Measurements from ENCODE around the gene DSPP. TPM values are rescaled to one million over a fixed set of nuclear protein-coding genes. Genes with fewer than 3 reads are reported as not detected.
"Not testable (repeated sequence)": the region's sequence is repeated elsewhere in the genome, so short reads cannot be mapped to it uniquely, and the experiment has no call there.

Gene DSPP
- total RNA-seq, 3 donors from 2014 or later: not detected

GRCh38 chr4:87567191-87567590 is 41.1 kb upstream of the DSPP start:
- ATAC-seq (no peak), DNase-seq (no peak)
- Histone ChIP-seq H3K4me1 (ENCODE audit: low read depth) (no peaks in the 10 kb centered on the region), H3K9me3 (no peaks in the 10 kb centered on the region), H3K4me3 (no peak overlapping the region), H3K36me3 (ENCODE audit: low read depth) (no peaks in the 10 kb centered on the region)
- intact Hi-C loops (cut with DNase I, micrococcal nuclease): no loop called here
- TF ChIP-seq CTCF (IDR thresholded peaks at IDR 0.05): no peak

GRCh38 chr4:87570290-87570805 is 38.0 kb upstream of the DSPP start:
- H3K4me3 ChIP-seq: no peak overlapping the region
- no peak for ATAC-seq
- no peak for TF ChIP-seq CTCF (IDR thresholded peaks at IDR 0.05)

GRCh38 chr4:87574376-87574775 is 34.0 kb upstream of the DSPP start:
- H3K36me3 ChIP-seq (ENCODE audit: low read depth): not testable (repeated sequence)

More at GRCh38 chr4:87570290-87570805, 38.0 kb upstream of the DSPP start:
- intact Hi-C loops (cut with DNase I, micrococcal nuclease): no loop called here
- H3K36me3 ChIP-seq (ENCODE audit: low read depth): no peaks in the 10 kb centered on the region
- no peak for DNase-seq
- no peaks in the 10 kb centered on the region for H3K4me1 ChIP-seq (ENCODE audit: low read depth)
- no peaks in the 10 kb centered on the region for H3K9me3 ChIP-seq

GRCh38 chr4:87574996-87575395 is 33.3 kb upstream of the DSPP start:
- intact Hi-C loops (cut with DNase I, micrococcal nuclease): no loop called here
- ATAC-seq (no peak), DNase-seq (no peak)
- H3K4me1 ChIP-seq (ENCODE audit: low read depth): no peaks in the 10 kb centered on the region
- no peaks in the 10 kb centered on the region for H3K9me3 ChIP-seq
- H3K4me3 ChIP-seq: no peak overlapping the region
- no peak for TF ChIP-seq CTCF (IDR thresholded peaks at IDR 0.05)
- H3K36me3 ChIP-seq (ENCODE audit: low read depth): no peaks in the 10 kb centered on the region

More at GRCh38 chr4:87574376-87574775, 34.0 kb upstream of the DSPP start:
- H3K4me3 ChIP-seq; DNase-seq; intact Hi-C loops (cut with DNase I, micrococcal nuclease); ATAC-seq; H3K9me3 ChIP-seq; H3K4me1 ChIP-seq (ENCODE audit: low read depth): not testable (repeated sequence)

GRCh38 chr4:87575408-87575807 is 32.9 kb upstream of the DSPP start:
- intact Hi-C loops (cut with DNase I, micrococcal nuclease): no loop called here
- H3K4me1 ChIP-seq (ENCODE audit: low read depth): no peaks in the 10 kb centered on the region
- no peaks in the 10 kb centered on the region for H3K36me3 ChIP-seq (ENCODE audit: low read depth)
- no peak for DNase-seq
- no peak for TF ChIP-seq CTCF (IDR thresholded peaks at IDR 0.05)
- no peaks in the 10 kb centered on the region for H3K9me3 ChIP-seq
- no peak overlapping the region for H3K4me3 ChIP-seq
- ATAC-seq: no peak

GRCh38 chr4:87575983-87576382 is 32.3 kb upstream of the DSPP start:
- no peaks in the 10 kb centered on the region for H3K36me3 ChIP-seq (ENCODE audit: low read depth)
- no peak for TF ChIP-seq CTCF (IDR thresholded peaks at IDR 0.05)
- intact Hi-C loops (cut with DNase I, micrococcal nuclease): no loop called here
- ATAC-seq: no peak
- H3K4me1 ChIP-seq (ENCODE audit: low read depth): no peaks in the 10 kb centered on the region
- no peak for DNase-seq
- H3K9me3 ChIP-seq: no peaks in the 10 kb centered on the region
- no peak overlapping the region for H3K4me3 ChIP-seq
